SK-N-SH treated with all-trans-retinoic acid at 6 μM for 48 hours (cell line): ENCODE results near the gene AARS1.

ENCODE experiments used
- ARNTL ChIP-seq: fragments of 450-650 bp; formaldehyde crosslinking; IDR thresholded peaks from 2 replicates; pipeline ENCODE4 v1.5.0; 2020; ENCODE audit warnings: low read depth, mild to moderate bottlenecking, moderate library complexity, borderline replicate concordance
- CREB5 ChIP-seq: fragments of 250-450 bp; sonication (Bioruptor Pico); IDR thresholded peaks from 2 replicates; pipeline ENCODE4 v1.5.1; 2020; ENCODE audit warnings: low read depth, mild to moderate bottlenecking, moderate library complexity
- OSR1 ChIP-seq: fragments of 250-450 bp; sonication (Bioruptor Pico); IDR thresholded peaks from 2 replicates; pipeline ENCODE4 v1.8.0; 2022; ENCODE audit warnings: moderate library complexity, mild to moderate bottlenecking, inconsistent platforms
- PPARA ChIP-seq: fragments of 250-450 bp; sonication (Bioruptor Pico); IDR thresholded peaks from 2 replicates; pipeline ENCODE4 v1.5.0; 2020; ENCODE audit warnings: mild to moderate bottlenecking, borderline replicate concordance
- RARB ChIP-seq: fragments of 250-450 bp; sonication (Bioruptor Pico); IDR thresholded peaks from 2 replicates; pipeline ENCODE4 v1.8.0; 2021; ENCODE audit warnings: mild to moderate bottlenecking, moderate library complexity
- ZNF565 ChIP-seq: fragments of 450-650 bp; formaldehyde crosslinking; conservative IDR thresholded peaks from 2 replicates; pipeline ENCODE4 v1.5.0; 2020; ENCODE audit warnings: low read depth, mild to moderate bottlenecking, moderate library complexity
- ZNF70 ChIP-seq: fragments of 450-650 bp; formaldehyde crosslinking; IDR thresholded peaks from 2 replicates; pipeline ENCODE4 v1.5.0; 2020; ENCODE audit warnings: mild to moderate bottlenecking, moderate library complexity

GRCh38 chr16:70304892-70305448, 15.7 kb upstream of the AARS1 start:
- TF ChIP-seq ARNTL = no peak
- no peak for TF ChIP-seq ZNF70
- TF ChIP-seq RARB = no peak
- no peak for TF ChIP-seq ZNF565 (CRISPR knock-in tag)
- TF ChIP-seq CREB5 = no peak
- no peak for TF ChIP-seq PPARA
- TF ChIP-seq OSR1 (CRISPR knock-in tag) = no peak
